ENCODE results near the gene ZNF892.

The ZNF892 gene

DNA sequence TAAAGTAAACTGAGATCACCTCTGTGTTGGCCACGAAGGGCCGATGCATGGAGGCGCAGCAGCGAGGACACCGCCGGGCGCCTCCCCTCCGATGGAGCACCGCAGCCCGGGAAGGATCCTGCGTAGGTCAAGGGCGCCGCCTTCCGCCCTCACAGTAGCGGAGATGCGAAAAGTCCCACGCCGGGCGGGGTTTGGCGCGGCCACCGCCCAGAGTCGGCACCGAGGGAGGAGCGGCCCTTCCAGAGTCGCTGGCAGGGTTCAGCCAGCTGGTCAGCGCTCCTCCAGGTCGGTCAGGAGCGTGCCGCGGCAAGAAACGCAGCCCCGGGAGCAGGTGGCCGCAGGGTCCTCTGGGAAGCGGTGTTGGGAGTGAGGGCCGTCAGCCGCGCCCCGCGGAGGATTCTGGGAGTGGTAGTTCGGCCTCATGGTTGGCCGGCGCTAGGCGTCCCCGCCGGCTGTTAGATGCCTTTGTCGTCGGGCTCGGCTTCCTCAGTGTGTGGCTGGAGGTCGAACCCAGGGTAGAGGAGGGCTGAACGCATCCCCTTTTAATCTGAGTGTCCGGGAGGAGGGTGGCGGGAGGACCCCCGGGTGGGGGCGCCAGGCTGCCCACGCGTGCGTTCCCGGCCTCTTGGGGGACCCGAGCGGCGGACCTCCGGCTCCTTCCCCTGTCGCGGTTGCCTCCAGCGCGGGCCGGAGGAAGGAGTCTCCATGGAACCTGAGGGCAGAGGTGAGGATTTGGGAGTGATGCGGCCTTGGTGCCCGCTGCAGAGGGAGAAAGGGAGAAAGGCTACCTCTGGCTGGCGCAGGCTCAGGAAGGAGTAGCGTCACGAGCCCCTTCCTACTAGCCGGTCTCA is at the start of gene ZNF892:
Gene ZNF892, plus strand, starts transcription at position 411 of the 851 bp plus-strand sequence. Its CDS starts 295 bp downstream, at position 706.
- DNase-seq, result peak; percentile 75

DNA sequence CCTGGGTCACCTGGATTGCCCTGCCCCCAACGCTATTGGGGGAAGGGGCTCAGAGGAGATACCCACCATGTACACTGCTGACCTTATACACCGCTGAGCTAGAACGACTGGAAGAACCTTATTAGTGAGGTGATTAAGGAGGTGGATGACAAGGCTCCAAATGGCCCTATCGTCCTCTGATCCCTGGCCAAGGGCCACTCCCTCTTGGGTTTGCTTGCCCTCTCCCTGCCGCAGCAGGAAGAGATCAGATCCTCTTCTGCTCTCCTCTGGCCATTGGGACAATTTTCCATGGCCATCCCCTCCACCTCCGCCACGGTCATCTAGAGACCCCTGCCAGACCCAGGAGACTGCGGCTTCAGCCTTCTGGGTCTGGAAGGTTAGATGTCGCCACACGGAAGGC is 48.9 kb upstream of the ZNF892 start:
- no peak for DNase-seq

DNA sequence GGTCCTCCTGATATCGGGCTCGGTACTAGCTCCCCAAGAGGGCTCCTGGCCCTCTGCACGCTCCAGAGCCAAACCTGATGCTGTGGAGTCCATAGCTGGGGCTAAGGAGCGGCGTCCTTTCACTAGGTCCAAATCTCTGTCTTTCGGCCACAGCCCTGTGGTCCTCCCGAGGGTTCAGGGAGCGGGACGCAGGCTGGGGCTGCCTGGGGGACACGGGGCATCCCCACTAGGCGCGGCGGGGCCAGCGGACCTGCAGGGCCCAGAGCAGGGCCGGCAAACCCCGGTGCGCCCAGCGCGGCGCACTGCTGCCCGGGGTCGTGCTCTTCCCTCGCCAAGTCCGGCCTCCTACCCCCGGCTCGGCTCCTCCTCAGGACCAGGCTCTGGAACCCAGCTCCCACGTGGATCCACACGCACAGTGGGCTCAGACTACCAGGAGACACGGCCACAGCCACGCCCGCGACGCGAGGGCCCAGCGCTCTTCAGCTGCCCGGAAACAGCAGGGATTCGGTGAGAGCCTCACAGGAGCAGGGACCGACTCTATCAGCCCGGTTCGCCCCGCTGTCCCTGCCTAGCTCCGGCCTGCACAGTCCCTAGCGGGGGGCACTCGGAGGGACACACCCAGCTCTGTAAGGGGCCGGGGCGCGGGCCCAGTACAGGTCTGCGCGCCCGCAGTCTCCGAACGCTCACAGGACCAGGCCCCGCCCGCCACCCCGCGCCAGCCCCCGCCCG is 48.3 kb upstream of the ZNF892 start:
- no peak for DNase-seq

DNA sequence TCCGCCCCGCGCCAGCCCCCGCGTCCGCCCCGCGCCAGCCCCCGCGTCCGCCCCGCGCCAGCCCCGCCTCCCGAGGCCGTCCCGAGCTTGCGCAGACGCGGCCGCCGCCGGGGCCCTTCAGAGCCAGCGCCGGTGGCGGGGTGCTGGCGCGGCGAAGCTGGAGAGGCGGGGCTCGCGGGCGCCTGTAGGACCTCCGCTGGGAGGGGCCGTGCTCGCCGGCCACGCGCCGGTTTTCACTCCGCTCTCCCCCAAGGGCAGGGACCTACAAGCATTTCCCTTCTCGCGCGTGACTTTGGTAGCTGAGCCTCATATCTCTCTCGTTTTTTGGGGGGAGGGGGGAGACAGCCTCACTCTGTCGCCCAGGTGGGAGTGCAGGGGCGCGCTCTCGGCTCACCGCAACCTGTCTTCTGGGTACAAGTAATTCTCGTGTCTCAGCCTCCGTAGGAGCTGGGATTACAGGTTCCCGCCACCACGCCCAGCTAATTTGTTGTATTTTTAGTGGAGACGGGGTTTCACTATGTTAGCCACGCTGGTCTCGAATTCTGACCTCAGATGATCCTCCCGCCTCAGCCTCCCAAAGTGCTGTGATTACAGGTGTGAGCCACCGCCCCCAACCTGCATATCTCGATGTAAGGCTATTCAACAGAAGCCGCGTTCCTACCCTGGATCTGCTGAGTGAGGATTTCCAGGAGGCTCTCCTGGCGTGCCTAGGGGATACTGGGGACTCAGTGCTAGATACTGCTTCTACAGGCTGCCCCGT is 47.5 kb upstream of the ZNF892 start, which contains the start of gene ZNF514:
Gene ZNF514, minus strand, starts transcription at position 159 of the 760 bp plus-strand sequence. CDS start 6,595 bp downstream, outside the sequence.
- peak; percentile 70 for DNase-seq

DNA sequence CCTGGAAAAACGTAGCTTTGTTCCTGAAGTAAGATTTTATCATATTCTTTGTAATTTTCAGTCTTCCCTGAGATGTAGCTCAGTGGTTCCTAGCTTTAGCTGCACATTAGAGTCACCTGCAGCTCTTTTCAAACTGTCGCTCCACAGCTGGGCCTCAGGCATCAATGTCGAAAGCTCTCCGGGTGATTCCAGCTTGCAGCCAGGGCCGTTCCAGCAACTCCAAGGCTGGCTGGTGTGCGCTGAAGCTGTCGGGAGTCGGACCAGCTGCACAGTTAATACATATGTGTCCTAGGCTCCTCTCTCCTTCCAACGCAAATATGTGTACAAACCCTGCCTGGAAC is 42.3 kb upstream of the ZNF892 start:
- DNase-seq, result no peak

DNA sequence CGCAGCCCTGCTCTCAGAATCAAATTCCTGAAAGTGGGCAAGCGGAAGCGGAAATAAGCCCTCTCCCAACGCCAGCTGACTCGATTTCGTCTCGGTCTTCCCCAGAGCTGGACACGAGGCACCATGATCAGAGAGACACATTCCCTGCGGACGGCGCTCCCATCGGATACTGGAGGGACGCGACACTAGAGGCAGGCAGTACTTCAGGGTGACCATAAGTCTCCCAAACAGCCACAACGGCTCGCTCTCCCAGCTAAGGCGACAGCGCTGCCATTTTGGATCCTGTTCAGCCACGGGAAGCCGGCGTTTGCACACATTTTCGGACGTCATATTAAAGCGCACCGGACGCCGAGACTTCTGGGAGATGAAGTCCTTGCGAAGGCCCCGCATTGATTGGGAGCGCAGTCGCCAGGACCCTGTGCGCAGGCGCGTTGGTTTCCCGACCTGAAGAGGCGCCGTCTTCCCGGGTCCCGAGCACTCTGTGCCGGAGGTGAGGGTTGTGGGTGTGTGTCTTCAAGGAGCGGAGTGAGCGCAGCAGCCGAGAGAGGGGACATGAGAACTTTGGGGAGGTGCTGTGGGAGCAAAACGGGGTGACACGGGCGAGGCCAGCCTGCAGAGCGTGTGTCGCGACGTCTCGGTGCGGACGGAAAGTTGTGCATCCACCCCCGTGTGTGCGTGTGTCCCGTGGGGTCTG is 41.8 kb upstream of the ZNF892 start, which contains the start of gene ZNF2:
Gene ZNF2, plus strand, starts transcription at position 439 of the 694 bp plus-strand sequence. CDS start 10,418 bp downstream, outside the sequence.
- DNase-seq, result peak; percentile 97

DNA sequence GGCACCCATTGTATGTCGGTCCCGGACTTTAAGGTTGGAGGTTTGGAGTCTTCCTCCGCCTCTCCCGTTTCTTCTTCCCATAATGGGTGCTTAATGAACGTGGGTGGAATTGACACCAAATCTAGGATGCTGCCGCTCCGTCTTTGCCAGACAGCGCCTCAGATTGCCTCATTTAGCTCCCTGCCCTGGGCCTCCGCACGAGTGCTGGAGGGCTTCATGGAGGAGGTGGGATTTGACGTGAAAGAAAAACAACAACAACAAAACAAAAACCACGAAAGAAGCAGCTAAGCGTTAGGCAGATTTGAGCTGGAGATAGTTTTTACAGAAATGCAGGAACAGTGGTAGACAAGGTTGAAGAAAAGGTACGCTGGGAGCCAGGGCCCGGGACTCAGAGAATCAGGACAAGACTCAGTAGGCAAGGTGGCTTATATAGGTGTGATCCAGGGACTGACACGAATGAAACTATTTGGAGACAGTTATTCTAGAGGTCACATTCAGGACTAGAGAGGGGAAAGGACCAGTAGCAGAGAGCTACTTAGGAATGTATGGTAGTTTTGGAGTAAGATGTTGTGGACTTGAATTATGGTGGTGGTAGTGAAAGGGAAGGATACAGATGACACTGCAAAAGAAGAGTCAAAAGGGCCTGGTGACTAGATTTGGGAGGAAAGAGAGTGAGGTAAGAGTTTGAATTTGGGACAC is 41.1 kb upstream of the ZNF892 start:
- no peak for DNase-seq

DNA sequence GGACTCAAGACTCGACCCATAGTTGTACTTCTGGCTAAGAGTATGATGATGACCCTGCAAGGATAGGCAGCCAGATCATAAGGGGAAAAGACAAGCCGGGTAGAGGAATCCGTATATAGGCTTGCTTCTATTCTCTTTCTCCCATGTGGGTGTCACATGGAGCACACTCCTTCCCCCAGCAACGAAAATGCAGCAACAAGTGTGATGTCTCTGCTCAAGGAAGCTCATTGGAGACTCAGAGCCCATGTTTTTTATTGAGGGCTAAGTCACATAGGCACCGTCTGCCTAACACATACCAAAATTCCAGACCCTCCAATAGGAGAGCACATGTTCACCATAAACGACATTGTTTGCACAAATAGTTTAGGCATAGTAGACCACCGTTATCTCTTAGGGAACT is 35.4 kb upstream of the ZNF892 start:
- DNase-seq, result no peak

DNA sequence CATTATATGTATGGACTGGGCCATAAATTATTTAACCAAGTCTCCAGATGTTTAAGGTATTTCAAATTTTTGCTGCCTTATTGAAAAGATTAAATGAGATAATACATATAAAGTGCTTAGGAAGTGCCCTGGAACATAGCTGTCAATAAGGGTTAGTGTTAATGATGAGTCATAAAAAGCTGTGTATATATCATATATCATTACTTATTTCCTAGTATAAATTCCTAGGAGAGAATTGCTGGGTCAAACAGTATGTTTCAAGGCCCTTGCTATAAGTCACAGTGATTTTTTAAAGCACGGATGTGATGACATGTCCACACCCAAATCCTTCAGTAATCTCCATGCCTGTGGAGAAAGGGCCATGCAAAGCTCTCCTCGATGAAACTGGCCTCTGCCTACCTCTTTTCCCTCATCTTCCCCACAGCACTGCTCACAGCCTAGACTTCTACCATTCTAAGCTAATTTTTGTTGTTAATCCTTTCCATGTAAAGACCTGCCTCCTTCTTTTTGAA is 33.2 kb upstream of the ZNF892 start:
- DNase-seq, result no peak

DNA sequence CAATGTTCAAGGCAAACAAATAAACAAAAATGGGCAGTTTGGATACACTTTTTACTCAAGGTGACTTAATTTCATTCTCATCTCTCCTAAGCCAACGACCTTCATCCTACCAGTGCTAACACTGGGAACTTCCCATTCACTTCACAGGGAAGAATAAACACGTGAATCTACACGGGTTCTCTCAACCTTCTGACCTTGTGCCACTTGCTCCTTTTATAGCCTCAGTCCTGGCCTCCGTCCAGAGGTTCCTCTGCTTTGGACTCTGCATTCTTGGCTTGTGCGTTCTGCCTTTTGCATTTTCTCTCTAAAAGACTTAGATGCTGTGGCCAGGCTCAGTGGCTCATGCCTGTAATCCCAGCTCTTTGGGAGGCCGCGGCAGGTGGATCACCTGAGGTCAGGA is 27.9 kb upstream of the ZNF892 start:
- DNase-seq, result no peak

DNA sequence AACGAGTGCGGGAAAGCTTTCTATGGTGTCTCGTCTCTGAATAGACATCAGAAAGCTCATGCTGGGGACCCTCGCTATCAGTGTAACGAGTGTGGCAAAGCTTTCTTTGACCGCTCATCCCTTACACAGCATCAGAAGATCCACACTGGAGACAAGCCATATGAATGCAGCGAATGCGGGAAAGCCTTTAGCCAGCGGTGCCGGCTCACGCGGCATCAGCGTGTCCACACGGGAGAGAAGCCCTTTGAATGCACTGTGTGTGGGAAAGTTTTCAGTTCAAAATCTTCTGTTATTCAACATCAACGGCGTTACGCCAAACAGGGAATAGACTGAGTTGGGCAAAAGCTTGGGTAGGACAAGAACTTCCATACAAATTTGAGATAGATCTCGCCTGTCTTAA is 25.5 kb upstream of the ZNF892 start:
- DNase-seq, result no peak

DNA sequence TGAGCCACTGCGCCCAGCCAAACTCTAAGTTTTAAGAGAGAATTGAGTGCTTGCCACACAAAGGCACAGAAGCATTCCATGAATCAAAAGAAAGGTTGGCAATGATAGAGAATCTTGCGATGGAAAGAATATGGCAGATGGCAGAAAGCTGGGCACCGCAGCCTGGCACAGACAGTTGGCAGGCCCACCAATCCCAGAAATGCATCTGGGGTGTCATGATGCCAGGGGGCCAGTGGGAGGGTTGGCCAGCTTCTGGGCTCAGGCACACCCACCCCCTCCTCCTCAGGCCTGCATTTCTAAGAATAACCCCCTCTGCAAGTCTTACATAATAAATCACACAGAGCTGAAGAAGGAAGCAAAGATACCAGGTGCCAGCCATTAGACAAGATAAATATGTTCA is 22.1 kb upstream of the ZNF892 start:
- no peak for DNase-seq

DNA sequence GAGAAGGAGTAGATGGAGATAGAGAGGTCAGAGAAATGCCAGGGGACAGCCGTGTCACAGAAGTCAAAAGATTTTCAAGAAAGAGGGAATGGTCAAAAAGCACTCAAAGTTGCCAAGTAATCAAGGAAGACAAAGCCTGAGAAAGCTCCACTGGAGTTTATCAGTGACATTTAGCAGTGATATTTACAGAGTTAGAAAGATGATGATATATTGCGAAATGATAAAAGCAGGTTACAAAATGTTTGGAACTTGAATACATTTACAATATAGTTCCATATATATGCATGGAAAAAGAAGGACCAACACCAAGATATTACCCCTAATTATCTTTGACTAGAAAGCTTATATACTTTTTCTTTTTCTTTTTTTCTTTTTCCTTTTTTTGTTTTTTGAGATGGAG is 21.3 kb upstream of the ZNF892 start:
- DNase-seq, result no peak

DNA sequence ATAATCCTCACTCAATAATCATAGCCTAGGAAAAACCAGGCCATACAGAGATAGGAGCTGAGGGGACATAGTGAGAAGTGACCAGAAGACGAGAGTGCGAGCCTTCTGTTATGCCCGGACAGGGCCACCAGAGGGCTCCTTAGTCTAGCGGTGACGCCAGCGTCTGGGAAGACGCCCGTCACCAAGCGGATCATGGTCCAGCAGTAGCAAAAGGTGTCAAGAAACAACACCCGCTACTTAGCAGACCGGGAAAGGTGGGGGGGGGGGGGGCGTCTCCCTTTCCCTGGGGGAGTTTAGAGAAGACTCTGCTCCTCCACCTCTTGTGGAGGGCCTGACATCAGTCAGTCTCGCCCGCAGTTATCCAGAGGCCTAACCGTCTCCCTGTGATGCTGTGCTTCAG is 14.4 kb upstream of the ZNF892 start:
- DNase-seq, result peak; percentile 27

DNA sequence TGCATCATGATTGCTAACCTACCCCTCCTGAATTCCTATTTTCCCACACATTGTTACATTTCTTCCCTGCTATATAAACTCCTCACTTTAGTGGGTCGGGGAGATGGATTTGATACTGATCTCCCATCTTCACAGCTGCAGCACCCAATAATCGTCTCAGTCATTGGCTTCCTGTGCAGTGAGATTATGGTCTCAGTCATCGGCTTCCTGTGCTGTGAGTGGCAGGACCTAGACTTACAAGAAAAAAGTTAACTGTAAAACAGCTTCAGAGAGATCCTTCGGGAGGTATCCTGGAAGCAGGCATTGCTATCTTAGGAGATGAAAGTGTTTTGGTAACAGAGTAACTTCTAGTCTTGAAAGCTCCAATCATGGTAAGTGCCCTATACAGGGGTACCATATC is 3.4 kb upstream of the ZNF892 start:
- no peak for DNase-seq

DNA sequence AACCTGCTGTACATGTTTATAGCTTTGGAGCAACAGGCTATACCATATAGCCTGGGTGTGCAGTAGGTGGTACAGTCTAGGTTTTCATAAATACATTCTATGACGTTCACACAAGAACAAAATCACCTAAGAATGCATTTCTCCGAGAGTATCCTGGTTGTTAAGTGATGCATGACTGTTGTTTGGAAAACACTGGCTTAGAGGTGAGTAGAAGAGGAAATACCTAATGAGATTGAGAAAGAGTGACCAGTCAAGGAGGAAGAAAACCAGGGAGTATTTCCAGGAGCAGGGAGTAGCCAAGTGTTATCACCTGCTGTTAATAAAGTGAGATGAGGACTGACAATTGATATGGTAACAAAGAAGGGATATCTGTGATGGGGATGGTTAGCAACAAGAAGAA is 2.9 kb upstream of the ZNF892 start:
- no peak for DNase-seq

DNA sequence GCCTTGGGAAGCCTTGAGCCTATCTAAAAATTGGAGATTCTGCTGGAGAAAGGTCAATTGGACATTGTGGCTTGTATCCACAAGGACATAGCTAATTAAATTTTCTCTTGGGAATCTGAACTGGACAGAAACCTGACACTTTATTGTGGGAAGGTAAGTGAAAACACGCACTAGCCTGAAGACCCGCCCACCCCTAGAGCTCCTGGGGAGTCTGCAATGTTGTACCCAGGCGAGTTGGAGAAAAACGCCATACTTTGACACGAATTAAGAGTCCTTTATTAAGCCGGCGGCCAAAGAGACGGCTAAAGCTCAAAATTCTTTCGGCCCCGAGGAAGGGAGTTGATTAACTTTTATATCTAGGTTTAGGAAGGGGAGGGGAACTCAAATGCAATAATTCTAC is 1.2 kb upstream of the ZNF892 start:
- no peak for DNase-seq

DNA sequence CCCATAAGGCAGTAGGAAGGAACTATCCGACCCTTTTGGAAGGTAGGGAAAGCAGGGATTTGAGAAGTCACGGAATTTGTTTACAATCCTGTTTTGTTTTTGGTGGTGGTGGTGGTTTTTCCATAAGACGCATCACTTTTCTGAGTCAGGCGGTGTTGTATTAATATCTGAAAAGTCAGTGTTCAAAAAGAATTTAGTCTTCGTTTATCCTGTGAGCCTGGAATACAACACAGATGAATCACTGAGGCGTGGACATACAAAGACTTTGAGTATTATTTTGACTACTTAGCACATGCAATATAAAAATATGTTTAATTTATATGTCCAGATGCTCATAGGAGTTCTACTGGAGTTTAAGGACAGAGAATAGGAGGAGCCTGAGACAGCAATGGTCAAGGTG is 785 bp downstream of the ZNF892 start:
- no peak for DNase-seq

DNA sequence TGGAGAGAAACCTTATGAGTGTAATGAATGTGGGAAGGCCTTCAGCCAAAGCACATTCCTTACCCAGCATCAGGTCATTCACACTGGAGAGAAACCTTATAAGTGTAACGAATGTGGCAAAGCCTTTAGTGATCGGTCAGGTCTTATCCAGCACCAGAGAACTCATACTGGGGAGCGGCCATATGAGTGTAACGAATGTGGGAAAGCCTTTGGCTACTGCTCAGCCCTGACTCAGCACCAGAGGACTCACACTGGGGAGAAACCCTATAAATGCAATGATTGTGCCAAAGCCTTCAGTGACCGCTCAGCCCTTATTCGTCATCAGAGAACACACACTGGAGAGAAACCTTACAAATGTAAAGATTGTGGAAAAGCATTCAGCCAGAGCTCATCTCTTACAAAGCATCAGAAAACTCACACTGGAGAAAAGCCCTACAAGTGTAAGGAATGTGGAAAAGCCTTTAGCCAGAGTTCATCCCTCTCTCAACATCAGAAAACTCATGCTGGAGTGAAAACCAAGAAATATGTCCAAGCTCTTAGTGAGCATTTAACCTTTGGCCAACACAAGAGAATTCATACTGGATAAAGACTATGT is 7.8 kb downstream of the ZNF892 start:
- DNase-seq, result no peak

DNA sequence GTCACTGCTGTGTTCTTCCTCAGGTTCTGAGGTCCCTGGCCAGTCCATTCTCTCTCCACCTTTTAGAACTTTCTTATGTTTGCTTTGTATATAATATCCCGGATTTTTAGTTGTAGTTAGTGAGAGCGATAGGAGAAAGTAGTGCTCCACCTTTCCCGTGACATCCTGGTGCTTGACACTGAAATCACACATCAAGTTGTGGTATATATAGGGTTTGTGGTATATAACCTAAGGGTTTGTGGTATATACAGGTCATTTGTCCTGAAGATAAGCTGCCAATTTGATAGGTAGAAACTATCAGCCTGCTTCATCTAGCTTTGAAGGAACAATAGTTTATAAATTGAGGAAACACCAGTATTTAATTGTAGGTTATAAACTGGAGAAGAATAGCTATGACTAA is 13.1 kb downstream of the ZNF892 start:
- DNase-seq, result no peak

DNA sequence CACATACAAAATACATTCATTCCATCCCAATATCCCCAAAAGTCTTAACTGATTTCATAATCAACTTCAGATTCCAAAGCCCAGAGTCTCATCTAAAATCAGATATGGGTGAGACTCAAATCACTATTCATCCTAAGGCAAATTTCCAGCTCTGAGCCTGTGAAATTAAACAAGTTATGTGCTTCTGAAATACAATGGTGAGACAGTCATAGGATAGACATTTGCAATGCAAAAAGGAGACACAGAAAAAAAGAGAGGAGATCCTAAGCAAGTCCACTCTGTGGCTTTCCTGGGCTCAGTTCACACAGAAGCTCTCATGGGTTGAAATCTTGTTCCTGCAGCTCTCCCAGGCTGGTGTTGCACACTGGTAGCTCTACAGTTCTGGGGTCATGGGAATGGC is 18.3 kb downstream of the ZNF892 start:
- no peak for DNase-seq

DNA sequence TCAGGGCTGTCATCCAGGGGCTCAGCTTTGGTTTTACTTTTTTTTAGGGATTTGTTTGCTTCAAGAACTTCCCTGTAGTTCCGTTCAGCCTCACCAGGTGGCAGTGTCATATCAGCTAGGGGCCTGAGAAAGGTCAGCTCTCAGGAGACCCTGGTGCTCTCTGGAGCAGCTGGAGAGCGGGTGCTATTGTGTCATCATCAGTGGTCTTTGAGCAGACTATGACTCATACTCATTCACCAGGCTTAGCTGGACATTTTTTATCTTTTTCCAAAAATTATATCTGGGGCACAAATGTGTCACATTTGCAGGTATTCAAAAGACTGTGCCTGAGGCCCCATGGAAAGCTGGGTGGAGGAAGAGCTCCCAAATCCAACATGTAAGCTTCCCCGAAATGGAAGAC is 24.4 kb downstream of the ZNF892 start:
- DNase-seq, result no peak
